Colonic mucosa (tissue), 4 donors: ENCODE measurements around the gene ARHGEF16. TPM values are rescaled to one million over a fixed set of nuclear protein-coding genes. Genes with fewer than 3 reads are reported as not detected.

Source experiments
- DNase-seq: peaks from one replicate; pipeline ENCODE4 v3.0.0-alpha.2; 2020
- H3K27ac ChIP-seq: fragments of 200-600 bp; one replicate; pipeline ENCODE4 v1.8.0; 2021
- H3K27me3 ChIP-seq: fragments of 200-600 bp; one replicate; pipeline ENCODE4 v1.8.0; 2021
- H3K36me3 ChIP-seq: fragments of 200-600 bp; one replicate; pipeline ENCODE4 v1.8.0; 2021
- H3K4me1 ChIP-seq: fragments of 200-600 bp; one replicate; pipeline ENCODE4 v1.8.0; 2021; ENCODE audit warnings: mild to moderate bottlenecking
- H3K4me3 ChIP-seq: fragments of 200-600 bp; one replicate; pipeline ENCODE4 v1.8.0; 2021
- H3K9ac ChIP-seq, 2 donors: one replicate each; pipeline ENCODE4 v1.7.0; 2013; ENCODE audit warnings: control low read depth in 2 of 2, low read depth in 2 of 2, low read length in 2 of 2
- H3K9me3 ChIP-seq: fragments of 200-600 bp; one replicate; pipeline ENCODE4 v1.8.0; 2021
- intact Hi-C: fragments of 100-400 bp; cut with DNase I; formaldehyde crosslinking; loops from one replicate; pipeline ENCODE4 v1.14.1; 2022
- total RNA-seq, 2 donors: library from RNA; stranded (reverse); fragmentation: NEBNext Ultra II Directional in 1 of 2; extraction: Animal tissue kit (Norgen Biotek cat#: 25700) in 1 of 2; gene quantifications; one replicate each; pipeline ENCODE4 v1.2.1, GENCODE V29; 2021
- TF ChIP-seq, protein P1 (sequence below): fragments of 200-600 bp; IDR thresholded peaks from one replicate; pipeline ENCODE4 v1.8.0; 2022; ENCODE audit warnings: antibody characterized with exemption, mild to moderate bottlenecking
- donor health status: healthy.
- donor health status: DM: no; HTN: no; CAD: no.
- donor health status: DM: no; HTN: no; CAD: no.

ARHGEF16 gene
- total RNA-seq, 2 donors from 2014 or later, result 77.3 to 90.2 TPM

DNA sequence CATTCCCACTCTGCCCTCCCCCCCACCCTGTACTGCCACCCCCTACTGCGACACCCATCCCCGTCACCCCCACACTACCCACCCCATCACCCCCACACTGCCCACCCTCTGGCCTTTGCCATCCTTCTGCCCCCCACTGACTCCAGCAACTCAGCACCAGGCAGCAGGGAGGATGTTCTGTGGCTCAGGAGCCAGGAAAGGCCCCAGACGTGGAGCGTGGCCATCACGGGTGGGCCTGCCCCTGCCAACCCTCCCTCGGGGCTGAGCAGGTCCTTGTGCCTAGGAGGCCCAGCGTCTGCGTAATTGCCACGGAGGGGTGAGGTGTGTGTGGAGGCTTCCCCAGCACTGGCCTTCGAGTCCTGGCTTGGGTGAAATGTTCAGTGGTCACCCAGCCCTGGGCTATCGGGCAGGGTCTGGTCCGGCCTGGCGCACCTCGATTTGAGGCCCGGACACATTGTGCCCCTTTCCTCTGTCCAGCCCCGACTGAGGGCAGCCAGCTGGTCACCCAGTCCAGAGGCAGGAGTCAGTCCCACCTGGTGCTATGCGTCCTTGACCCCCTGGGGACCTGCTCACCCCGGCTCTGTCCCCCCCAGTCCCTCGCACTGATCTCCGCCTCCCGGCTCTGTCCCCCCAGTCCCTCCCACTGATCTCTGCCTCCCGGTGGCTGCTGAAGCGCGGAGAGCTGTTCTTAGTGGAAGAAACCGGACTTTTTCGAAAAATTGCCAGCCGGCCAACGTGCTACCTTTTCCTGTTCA is 23.0 kb downstream of the ARHGEF16 start:
- Histone ChIP-seq H3K9me3 (no peaks in the 10 kb centered on the region), H3K4me3 (no peak overlapping the region), H3K27ac (no peak overlapping the region), H3K4me1 (no peaks in the 10 kb centered on the region), H3K9ac (no peak overlapping the region), H3K27me3 (no peaks in the 10 kb centered on the region), H3K36me3 (no peaks in the 10 kb centered on the region)
- TF ChIP-seq, protein P1, sequence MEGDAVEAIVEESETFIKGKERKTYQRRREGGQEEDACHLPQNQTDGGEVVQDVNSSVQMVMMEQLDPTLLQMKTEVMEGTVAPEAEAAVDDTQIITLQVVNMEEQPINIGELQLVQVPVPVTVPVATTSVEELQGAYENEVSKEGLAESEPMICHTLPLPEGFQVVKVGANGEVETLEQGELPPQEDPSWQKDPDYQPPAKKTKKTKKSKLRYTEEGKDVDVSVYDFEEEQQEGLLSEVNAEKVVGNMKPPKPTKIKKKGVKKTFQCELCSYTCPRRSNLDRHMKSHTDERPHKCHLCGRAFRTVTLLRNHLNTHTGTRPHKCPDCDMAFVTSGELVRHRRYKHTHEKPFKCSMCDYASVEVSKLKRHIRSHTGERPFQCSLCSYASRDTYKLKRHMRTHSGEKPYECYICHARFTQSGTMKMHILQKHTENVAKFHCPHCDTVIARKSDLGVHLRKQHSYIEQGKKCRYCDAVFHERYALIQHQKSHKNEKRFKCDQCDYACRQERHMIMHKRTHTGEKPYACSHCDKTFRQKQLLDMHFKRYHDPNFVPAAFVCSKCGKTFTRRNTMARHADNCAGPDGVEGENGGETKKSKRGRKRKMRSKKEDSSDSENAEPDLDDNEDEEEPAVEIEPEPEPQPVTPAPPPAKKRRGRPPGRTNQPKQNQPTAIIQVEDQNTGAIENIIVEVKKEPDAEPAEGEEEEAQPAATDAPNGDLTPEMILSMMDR, result no peak
- DNase-seq, result no peak
- intact Hi-C loops, result no loop called here

DNA sequence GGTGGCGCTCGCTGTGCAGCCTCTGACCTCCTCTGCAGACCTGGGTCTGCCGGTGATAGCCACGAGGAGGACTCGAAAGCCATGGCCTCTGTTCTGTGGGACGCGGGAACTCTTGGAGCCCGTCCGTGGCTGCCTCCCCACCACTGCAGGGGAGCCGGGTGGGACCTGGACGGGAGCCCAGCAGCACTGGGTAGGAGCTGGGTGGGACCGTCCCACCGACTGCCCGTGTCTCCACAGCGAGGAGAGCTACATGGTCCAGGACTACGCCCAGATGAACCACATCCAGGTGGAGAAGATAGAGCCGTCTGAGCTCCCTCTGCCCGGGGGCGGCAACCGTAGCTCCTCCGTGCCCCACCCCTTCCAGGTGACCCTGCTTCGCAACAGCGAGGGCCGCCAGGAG is 23.7 kb downstream of the ARHGEF16 start:
- no peaks in the 10 kb centered on the region for H3K9me3 ChIP-seq
- no peak overlapping the region for H3K4me3 ChIP-seq
- no peaks in the 10 kb centered on the region for H3K27me3 ChIP-seq
- H3K9ac ChIP-seq, result no peak overlapping the region
- DNase-seq, result no peak
- no peaks in the 10 kb centered on the region for H3K4me1 ChIP-seq
- H3K27ac ChIP-seq, result no peak overlapping the region
- no peaks in the 10 kb centered on the region for H3K36me3 ChIP-seq
- intact Hi-C loops, result no loop called here
- TF ChIP-seq, protein P1, result no peak

- no peaks in the 10 kb centered on the region for H3K36me3 ChIP-seq
- H3K9ac ChIP-seq, result no peak overlapping the region
- no peaks in the 10 kb centered on the region for H3K4me1 ChIP-seq
- H3K27ac ChIP-seq, result peak overlapping the region; percentile 44
- TF ChIP-seq, protein P1, result no peak
- H3K9me3 ChIP-seq, result no peaks in the 10 kb centered on the region
- no peaks in the 10 kb centered on the region for H3K27me3 ChIP-seq
- no peak for DNase-seq
- H3K4me3 ChIP-seq, result no peak overlapping the region
- intact Hi-C loops, result no loop called here
Measured at GRCh38 chr1:3479511-3480368, 25.3 kb downstream of the ARHGEF16 start.

GRCh38 chr1:3480369-3480719 is 25.9 kb downstream of the ARHGEF16 start:
- no peaks in the 10 kb centered on the region for H3K4me1 ChIP-seq
- intact Hi-C loops, result no loop called here
- peak overlapping the region; percentile 44 for H3K27ac ChIP-seq
- no peak overlapping the region for H3K4me3 ChIP-seq
- peak; percentile 56 for DNase-seq
- no peaks in the 10 kb centered on the region for H3K27me3 ChIP-seq
- H3K36me3 ChIP-seq, result no peaks in the 10 kb centered on the region
- H3K9ac ChIP-seq, result no peak overlapping the region
- H3K9me3 ChIP-seq, result no peaks in the 10 kb centered on the region
- TF ChIP-seq, protein P1, result no peak

DNA sequence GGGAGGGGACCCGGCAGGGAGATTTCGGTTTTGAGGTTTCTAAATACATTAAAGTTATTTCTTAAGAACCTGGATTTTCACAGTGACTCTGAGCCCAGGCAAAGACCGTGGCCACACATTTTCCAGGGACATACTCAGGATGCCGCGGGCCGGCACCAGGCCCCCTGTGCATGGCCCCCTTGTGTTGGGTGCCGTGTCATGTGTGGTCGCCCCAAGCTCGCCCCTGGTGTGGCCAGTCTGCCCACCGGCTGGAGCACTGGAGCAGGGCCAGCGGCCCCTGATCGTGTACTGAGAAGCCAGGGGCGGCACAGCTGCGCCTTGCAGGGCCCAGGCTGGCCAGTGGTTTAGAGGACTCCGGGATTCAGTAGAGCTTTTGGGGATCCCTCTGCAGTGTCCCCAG is 26.6 kb downstream of the ARHGEF16 start:
- Histone ChIP-seq H3K4me1 (no peaks in the 10 kb centered on the region), H3K27me3 (no peaks in the 10 kb centered on the region), H3K4me3 (no peak overlapping the region), H3K9ac (no peak overlapping the region), H3K27ac (no peak overlapping the region), H3K36me3 (no peaks in the 10 kb centered on the region), H3K9me3 (no peaks in the 10 kb centered on the region)
- DNase-seq, result no peak
- intact Hi-C loops, result no loop called here
- TF ChIP-seq, protein P1, result no peak
